Measurements from ENCODE around the gene EXD3.

Gene EXD3

DNA sequence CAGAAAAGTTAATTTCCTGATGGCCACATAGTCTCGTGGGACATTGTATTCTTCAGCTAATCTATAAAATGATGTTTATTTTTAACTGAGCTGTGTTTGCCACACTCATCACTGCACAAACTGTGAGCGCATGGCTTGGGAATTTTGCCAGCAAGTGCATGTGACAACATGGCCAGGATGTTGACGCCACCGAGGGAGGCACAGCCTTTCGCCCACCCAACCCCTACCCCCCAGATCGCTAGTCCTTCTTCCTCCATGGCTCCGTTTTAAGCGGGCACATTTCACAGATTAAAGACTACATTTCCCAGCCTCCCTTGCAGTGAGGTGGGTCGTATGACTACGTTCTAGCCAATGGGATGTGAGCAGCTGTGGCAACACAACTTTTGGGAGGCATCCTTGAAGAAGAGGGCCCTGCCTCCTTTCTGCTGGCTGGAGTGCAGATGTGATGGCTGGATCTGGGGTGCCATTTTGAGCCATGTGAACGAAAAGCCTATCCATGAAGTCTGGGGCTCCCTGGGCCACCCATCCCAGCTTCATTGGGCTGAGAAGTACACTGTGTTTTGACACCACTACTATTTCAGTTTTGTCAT is 128.8 kb downstream of the EXD3 start:
- H3K9me3 Mint-ChIP-seq = peaks cover 13% of the 10 kb centered on the region
- DNase-seq = no peak
- peaks cover 53% of the 10 kb centered on the region for H3K27me3 Mint-ChIP-seq (ENCODE audit: low read depth, poor library complexity)
- H3K27ac Mint-ChIP-seq = no peak overlapping the region
- peaks cover 24% of the 10 kb centered on the region for H3K4me1 Mint-ChIP-seq
- no peaks in the 10 kb centered on the region for H3K36me3 Mint-ChIP-seq (ENCODE audit: low read depth)
- peak overlapping the region; percentile 52 for H3K4me3 Mint-ChIP-seq
- no peak for TF ChIP-seq CTCF (IDR thresholded peaks at IDR 0.05)

- peaks cover 13% of the 10 kb centered on the region for H3K9me3 Mint-ChIP-seq
- peaks cover 50% of the 10 kb centered on the region for H3K27me3 Mint-ChIP-seq (ENCODE audit: low read depth, poor library complexity)
- DNase-seq = no peak
- no peak for TF ChIP-seq CTCF (IDR thresholded peaks at IDR 0.05)
- peak overlapping the region; percentile 24 for H3K4me3 Mint-ChIP-seq
- no peaks in the 10 kb centered on the region for H3K36me3 Mint-ChIP-seq (ENCODE audit: low read depth)
- H3K4me1 Mint-ChIP-seq = peaks cover 18% of the 10 kb centered on the region
- H3K27ac Mint-ChIP-seq = no peak overlapping the region
Measured at GRCh38 chr9:137293482-137294090, 129.4 kb downstream of the EXD3 start.

GRCh38 chr9:137293094-137293481 is 129.9 kb downstream of the EXD3 start:
- TF ChIP-seq CTCF (IDR thresholded peaks at IDR 0.05) = no peak
- Mint-ChIP-seq H3K27ac (no peak overlapping the region), H3K4me1 (peaks cover 15% of the 10 kb centered on the region), H3K4me3 (no peak overlapping the region), H3K9me3 (peaks cover 13% of the 10 kb centered on the region), H3K27me3 (ENCODE audit: low read depth, poor library complexity) (peaks cover 47% of the 10 kb centered on the region), H3K36me3 (ENCODE audit: low read depth) (no peaks in the 10 kb centered on the region)
- no peak for DNase-seq

GRCh38 chr9:137286975-137287383 is 136.0 kb downstream of the EXD3 start:
- Mint-ChIP-seq H3K27ac (no peak overlapping the region), H3K4me3 (no peak overlapping the region)

DNA sequence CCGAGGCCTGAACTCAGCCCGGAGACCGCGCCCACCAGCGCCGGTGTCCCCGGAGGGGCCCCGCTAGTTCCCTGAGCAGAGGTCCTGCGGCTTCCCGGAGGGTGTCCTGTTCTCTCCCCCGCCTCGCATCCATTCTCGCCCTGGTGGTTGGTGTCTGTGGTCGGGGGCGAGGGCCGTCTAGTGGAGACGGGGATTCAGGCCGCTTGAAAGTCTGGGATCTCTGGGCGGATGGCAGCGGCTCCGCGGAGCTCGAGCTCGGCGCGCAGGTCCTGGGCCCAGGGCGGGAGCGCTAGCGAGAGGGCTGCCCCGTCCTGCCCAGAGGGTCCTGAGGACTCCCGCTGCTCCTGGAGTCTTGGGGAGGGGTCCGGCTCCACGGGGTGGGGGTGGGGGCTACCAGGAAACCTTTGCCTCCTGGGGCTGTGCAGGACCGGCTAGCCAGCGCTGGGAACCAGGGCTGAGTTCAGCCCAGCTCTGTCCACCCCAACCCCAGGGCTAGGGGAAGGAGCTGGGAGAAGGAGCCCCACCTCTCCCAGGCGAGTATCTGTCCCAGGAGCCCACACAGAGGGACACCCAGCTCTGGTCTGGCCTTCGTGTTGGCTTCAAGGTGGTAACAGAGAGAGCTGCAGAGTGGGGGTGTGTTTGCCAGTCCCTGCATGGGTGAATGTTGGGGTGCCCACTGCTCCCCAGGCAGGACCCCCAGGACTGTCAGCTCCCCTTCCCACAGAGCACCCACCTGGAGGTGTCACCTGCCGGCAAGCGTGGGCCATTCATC is 141.4 kb downstream of the EXD3 start:
- Mint-ChIP-seq H3K9me3 (no peaks in the 10 kb centered on the region), H3K36me3 (ENCODE audit: low read depth) (peaks cover 4% of the 10 kb centered on the region), H3K4me1 (peaks cover 19% of the 10 kb centered on the region), H3K27ac (no peak overlapping the region), H3K4me3 (peak overlapping the region; percentile 58), H3K27me3 (ENCODE audit: low read depth, poor library complexity) (peaks cover 29% of the 10 kb centered on the region)
- DNase-seq = peak; percentile 63
- TF ChIP-seq CTCF (IDR thresholded peaks at IDR 0.05) = no peak

More at GRCh38 chr9:137286975-137287383, 136.0 kb downstream of the EXD3 start:
- peaks cover 6% of the 10 kb centered on the region for H3K9me3 Mint-ChIP-seq
- peaks cover 27% of the 10 kb centered on the region for H3K27me3 Mint-ChIP-seq (ENCODE audit: low read depth, poor library complexity)
- TF ChIP-seq CTCF (IDR thresholded peaks at IDR 0.05) = peak; percentile 25
- peak; percentile 43 for DNase-seq
- H3K36me3 Mint-ChIP-seq (ENCODE audit: low read depth) = peaks cover 9% of the 10 kb centered on the region
- H3K4me1 Mint-ChIP-seq = peaks cover 9% of the 10 kb centered on the region
